Lower leg skin (tissue), 3 donors: Measurements from ENCODE around the gene MLST8.

Experiments used
- POLR2A ChIP-seq, 2 donors: fragments of 450-650 bp; IDR thresholded peaks; one replicate each; pipeline ENCODE4 v1.6.1; 2016 to 2017; ENCODE audit warnings: antibody characterized with exemption in 2 of 2, mild to moderate bottlenecking in 1 of 2, moderate library complexity in 1 of 2
- TF ChIP-seq, protein P1 (sequence below), 3 donors: fragments of 450-650 bp; IDR thresholded peaks; one replicate each; pipeline ENCODE4 v1.5.1; 2016; ENCODE audit warnings: antibody characterized with exemption in 3 of 3, mild to moderate bottlenecking in 3 of 3, moderate library complexity in 2 of 3

DNA sequence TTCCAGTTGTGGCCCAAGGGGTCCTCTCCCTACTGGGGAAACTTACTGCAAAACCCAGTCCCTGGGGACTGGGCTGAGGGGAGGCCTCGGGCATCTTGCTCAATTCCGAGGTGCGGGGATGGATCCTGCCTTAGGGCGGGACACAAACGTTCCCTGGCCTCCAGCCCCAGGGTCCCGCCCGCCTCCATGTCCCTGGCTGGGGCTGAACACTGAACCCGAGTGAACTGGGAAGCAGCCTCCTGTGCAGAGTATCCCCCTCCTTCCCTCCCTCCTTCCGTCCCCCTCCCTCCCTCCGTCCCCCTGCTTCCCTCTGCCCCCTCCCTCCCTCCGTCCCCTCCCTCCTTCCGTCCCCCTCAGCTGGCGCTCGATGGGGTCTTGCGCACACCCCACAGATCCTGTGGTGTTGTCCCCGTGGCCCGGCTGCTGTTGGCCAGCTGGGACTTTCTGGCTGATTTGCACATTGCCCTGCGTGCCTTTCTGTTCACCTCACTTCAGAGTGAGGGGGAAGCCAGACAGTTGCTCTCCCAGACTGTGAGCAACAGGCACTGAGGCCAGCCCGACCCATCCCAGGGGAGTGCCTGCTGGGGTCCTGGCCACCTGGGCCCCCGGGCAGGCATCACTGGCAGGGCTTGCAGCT lies 44.2 kb upstream of the MLST8 start:
- no peak for TF ChIP-seq POLR2A (IDR thresholded peaks at IDR 0.05)
- TF ChIP-seq, protein P1, sequence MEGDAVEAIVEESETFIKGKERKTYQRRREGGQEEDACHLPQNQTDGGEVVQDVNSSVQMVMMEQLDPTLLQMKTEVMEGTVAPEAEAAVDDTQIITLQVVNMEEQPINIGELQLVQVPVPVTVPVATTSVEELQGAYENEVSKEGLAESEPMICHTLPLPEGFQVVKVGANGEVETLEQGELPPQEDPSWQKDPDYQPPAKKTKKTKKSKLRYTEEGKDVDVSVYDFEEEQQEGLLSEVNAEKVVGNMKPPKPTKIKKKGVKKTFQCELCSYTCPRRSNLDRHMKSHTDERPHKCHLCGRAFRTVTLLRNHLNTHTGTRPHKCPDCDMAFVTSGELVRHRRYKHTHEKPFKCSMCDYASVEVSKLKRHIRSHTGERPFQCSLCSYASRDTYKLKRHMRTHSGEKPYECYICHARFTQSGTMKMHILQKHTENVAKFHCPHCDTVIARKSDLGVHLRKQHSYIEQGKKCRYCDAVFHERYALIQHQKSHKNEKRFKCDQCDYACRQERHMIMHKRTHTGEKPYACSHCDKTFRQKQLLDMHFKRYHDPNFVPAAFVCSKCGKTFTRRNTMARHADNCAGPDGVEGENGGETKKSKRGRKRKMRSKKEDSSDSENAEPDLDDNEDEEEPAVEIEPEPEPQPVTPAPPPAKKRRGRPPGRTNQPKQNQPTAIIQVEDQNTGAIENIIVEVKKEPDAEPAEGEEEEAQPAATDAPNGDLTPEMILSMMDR (IDR thresholded peaks at IDR 0.05) = no peak
